GM23248 (cell line): ENCODE data around the gene ZBTB48.

Source experiments
- EZH2 ChIP-seq: fragments of 200-600 bp; sonication (generic); IDR thresholded peaks from 2 replicates; pipeline ENCODE4 v1.6.1; 2018; ENCODE audit warnings: antibody characterized with exemption, mild to moderate bottlenecking; ENCODE audit not compliant: insufficient read depth, poor library complexity, severe bottlenecking
- EZH2phosphoT487 ChIP-seq: fragments of 200-600 bp; sonication (generic); IDR thresholded peaks from 2 replicates; pipeline ENCODE4 v1.6.1; 2018; ENCODE audit warnings: antibody characterized with exemption, moderate library complexity, mild to moderate bottlenecking, low read depth; ENCODE audit not compliant: insufficient read depth

DNA sequence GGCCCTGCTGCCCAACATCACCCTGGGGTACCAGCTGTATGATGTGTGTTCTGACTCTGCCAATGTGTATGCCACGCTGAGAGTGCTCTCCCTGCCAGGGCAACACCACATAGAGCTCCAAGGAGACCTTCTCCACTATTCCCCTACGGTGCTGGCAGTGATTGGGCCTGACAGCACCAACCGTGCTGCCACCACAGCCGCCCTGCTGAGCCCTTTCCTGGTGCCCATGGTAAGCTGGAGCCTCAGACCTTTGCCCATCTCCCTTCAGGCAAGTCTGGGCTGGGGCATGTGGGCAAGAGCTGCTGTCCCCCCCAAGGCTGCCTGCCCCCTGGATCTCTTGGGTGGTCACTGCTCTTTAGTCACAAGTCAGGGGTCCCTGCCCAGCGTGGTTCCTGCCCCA, 8.8 kb upstream of the ZBTB48 start:
- TF ChIP-seq EZH2, result no peak
- TF ChIP-seq EZH2phosphoT487, result no peak
